Panc1 (cell line): ENCODE results near the gene FAM229A.

Source experiments
- CTCF ChIP-seq: fragments of 450-650 bp; IDR thresholded peaks from 2 replicates; pipeline ENCODE4 v1.5.1; 2017; ENCODE audit warnings: mild to moderate bottlenecking
- POLR2AphosphoS5 ChIP-seq: IDR thresholded peaks from 2 replicates; pipeline ENCODE4 v1.6.1; 2012; ENCODE audit warnings: mild to moderate bottlenecking, low read depth, low read length, moderate library complexity
- TF ChIP-seq, protein P1 (sequence below), 2 experiments: IDR thresholded peaks; 2 replicates each; pipeline ENCODE4 v1.6.1; 2011 to 2012; ENCODE audit warnings: low read depth in 2 of 2, control low read depth in 1 of 2, low read length in 1 of 2, mild to moderate bottlenecking in 1 of 2, moderate library complexity in 1 of 2; ENCODE audit not compliant: insufficient read depth in 1 of 2

DNA sequence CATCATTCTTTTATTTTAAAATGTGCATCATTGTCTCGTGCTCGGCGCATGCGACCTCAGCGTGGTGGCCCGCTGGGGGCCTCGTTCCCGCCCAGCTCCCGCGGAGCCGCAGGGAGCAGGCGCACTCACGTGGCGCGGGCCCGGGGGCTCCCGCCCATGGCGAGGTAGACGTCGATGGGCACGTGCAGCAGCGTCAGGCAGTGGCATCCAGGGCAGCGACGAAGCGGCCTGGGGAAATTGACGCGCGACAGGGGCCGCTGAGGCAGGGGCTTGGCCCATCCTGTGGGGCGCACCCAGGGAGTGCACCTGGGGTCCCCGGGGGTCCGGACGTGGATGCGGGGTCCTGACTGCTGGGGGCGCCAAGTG lies 994 bp downstream of the FAM229A start:
- TF ChIP-seq CTCF: no peak
- no peak for TF ChIP-seq POLR2AphosphoS5
- TF ChIP-seq, protein P1, sequence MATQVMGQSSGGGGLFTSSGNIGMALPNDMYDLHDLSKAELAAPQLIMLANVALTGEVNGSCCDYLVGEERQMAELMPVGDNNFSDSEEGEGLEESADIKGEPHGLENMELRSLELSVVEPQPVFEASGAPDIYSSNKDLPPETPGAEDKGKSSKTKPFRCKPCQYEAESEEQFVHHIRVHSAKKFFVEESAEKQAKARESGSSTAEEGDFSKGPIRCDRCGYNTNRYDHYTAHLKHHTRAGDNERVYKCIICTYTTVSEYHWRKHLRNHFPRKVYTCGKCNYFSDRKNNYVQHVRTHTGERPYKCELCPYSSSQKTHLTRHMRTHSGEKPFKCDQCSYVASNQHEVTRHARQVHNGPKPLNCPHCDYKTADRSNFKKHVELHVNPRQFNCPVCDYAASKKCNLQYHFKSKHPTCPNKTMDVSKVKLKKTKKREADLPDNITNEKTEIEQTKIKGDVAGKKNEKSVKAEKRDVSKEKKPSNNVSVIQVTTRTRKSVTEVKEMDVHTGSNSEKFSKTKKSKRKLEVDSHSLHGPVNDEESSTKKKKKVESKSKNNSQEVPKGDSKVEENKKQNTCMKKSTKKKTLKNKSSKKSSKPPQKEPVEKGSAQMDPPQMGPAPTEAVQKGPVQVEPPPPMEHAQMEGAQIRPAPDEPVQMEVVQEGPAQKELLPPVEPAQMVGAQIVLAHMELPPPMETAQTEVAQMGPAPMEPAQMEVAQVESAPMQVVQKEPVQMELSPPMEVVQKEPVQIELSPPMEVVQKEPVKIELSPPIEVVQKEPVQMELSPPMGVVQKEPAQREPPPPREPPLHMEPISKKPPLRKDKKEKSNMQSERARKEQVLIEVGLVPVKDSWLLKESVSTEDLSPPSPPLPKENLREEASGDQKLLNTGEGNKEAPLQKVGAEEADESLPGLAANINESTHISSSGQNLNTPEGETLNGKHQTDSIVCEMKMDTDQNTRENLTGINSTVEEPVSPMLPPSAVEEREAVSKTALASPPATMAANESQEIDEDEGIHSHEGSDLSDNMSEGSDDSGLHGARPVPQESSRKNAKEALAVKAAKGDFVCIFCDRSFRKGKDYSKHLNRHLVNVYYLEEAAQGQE (IDR thresholded peaks at IDR 0.05; ENCODE audit: insufficient read depth in 1 of 2, low read depth in 2 of 2, low read length in 1 of 2): no peak
